ENCODE results near the gene USP17L18. TPM values are rescaled to one million over a fixed set of nuclear protein-coding genes. Genes with fewer than 3 reads are reported as not detected.
"Not testable (repeated sequence)": the region's sequence is repeated elsewhere in the genome, so short reads cannot be mapped to it uniquely, and the experiment has no call there.

The USP17L18 gene, protein sequence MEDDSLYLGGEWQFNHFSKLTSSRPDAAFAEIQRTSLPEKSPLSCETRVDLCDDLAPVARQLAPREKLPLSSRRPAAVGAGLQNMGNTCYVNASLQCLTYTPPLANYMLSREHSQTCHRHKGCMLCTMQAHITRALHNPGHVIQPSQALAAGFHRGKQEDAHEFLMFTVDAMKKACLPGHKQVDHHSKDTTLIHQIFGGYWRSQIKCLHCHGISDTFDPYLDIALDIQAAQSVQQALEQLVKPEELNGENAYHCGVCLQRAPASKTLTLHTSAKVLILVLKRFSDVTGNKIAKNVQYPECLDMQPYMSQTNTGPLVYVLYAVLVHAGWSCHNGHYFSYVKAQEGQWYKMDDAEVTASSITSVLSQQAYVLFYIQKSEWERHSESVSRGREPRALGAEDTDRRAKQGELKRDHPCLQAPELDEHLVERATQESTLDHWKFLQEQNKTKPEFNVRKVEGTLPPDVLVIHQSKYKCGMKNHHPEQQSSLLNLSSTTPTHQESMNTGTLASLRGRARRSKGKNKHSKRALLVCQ
- not detected in 2 replicates for total RNA-seq (2014; rRNA removed; shearing (Covaris generic))
- not detected in 2 replicates for polyA plus RNA-seq (2015; cell fraction: cytosol; rRNA removed)
- polyA plus RNA-seq (2015; cell fraction: nucleus; rRNA removed), result not detected in 2 replicates

DNA sequence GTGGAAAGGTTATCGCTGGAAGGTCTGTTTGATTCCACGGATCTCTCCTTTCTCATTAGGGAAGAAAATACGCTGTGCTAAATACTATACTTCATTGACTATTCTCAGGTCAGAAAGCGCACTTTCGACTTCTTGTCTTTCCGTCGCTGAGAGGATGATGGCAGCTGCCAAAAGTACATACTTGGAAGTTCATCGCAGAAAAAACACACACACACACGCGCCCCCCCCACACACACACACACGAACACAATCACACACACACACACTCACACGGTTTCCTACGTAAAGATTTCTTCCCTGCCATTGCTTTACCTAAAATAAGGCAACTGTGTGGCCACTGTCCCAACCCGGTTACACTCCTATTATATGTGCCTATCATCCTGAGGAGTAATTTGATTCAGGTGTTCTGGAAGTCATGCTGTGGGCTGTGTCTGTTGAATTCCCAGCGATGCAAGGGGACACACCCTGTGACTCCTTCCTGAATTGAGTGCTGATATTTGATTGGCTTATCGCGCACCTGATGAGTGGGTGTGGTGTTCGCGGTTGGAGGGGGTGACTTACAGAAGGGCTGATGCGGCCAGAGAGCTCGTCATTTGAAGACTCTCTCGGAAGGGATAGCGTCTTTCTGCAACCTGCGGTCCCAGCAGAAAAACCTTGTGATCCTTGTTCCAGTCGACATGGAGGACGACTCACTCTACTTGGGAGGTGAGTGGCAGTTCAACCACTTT lies at the start of gene USP17L18:
TSS of gene USP17L18 (plus strand) at position 678 of the 728 bp plus-strand sequence. CDS start at position 678, 0 bp downstream.
- in situ Hi-C loops (cut with HindIII; ENCODE audit: low pct_unique_long_range_greater_than_20kb, low sequenced_read_pairs); DNase-seq (ENCODE audit: low read depth, low spot score): not testable (repeated sequence)

DNA sequence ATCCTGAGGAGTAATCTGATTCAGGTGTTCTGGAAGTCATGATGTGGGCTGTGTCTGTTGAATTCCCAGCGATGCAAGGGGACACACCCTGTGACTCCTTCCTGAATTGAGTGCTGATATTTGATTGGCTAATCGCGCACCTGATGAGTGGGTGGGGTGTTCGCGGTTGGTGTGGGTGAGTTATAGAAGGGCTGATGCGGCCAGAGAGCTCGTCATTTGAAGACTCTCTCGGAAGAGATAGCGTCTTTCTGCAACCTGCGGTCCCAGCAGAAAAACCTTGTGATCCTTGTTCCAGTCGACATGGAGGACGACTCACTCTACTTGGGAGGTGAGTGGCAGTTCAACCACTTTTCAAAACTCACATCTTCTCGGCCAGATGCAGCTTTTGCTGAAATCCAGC lies 38.1 kb upstream of the USP17L18 start, which contains the start of gene USP17L10:
TSS of gene USP17L10 (plus strand) at position 301 of the 400 bp plus-strand sequence. CDS start at position 301, 0 bp downstream.
- DNase-seq (ENCODE audit: low read depth, low spot score); in situ Hi-C loops (cut with HindIII; ENCODE audit: low pct_unique_long_range_greater_than_20kb, low sequenced_read_pairs): not testable (repeated sequence)

DNA sequence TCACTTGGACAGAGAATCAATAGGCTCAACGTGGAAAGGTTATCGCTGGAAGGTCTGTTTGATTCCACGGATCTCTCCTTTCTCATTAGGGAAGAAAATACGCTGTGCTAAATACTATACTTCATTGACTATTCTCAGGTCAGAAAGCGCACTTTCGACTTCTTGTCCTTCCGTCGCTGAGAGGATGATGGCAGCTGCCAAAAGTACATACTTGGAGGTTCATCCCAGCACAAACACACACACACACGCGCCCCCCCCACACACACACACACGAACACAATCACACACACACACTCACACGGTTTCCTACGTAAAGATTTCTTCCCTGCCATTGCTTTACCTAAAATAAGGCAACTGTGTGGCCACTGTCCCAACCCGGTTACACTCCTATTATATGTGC lies 33.7 kb upstream of the USP17L18 start:
- in situ Hi-C loops (cut with HindIII; ENCODE audit: low pct_unique_long_range_greater_than_20kb, low sequenced_read_pairs); DNase-seq (ENCODE audit: low read depth, low spot score): not testable (repeated sequence)

DNA sequence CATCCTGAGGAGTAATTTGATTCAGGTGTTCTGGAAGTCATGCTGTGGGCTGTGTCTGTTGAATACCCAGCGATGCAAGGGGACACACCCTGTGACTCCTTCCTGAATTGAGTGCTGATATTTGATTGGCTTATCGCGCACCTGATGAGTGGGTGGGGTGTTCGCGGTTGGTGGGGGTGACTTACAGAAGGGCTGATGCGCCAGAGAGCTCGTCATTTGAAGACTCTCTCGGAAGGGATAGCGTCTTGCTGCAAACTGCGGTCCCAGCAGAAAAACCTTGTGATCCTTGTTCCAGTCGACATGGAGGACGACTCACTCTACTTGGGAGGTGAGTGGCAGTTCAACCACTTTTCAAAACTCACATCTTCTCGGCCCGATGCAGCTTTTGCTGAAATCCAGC lies 33.3 kb upstream of the USP17L18 start, which contains the start of gene USP17L11:
TSS of gene USP17L11 (plus strand) at position 301 of the 400 bp plus-strand sequence. CDS start at position 301, 0 bp downstream.
- DNase-seq (ENCODE audit: low read depth, low spot score); in situ Hi-C loops (cut with HindIII; ENCODE audit: low pct_unique_long_range_greater_than_20kb, low sequenced_read_pairs): not testable (repeated sequence)

DNA sequence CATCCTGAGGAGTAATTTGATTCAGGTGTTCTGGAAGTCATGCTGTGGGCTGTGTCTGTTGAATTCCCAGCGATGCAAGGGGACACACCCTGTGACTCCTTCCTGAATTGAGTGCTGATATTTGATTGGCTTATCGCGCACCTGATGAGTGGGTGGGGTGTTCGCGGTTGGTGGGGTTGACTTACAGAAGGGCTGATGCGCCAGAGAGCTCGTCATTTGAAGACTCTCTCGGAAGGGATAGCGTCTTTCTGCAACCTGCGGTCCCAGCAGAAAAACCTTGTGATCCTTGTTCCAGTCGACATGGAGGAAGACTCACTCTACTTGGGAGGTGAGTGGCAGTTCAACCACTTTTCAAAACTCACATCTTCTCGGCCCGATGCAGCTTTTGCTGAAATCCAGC lies 28.6 kb upstream of the USP17L18 start, which contains the start of gene USP17L12:
TSS of gene USP17L12 (plus strand) at position 301 of the 400 bp plus-strand sequence. CDS start at position 301, 0 bp downstream.
- DNase-seq (ENCODE audit: low read depth, low spot score); in situ Hi-C loops (cut with HindIII; ENCODE audit: low pct_unique_long_range_greater_than_20kb, low sequenced_read_pairs): not testable (repeated sequence)

DNA sequence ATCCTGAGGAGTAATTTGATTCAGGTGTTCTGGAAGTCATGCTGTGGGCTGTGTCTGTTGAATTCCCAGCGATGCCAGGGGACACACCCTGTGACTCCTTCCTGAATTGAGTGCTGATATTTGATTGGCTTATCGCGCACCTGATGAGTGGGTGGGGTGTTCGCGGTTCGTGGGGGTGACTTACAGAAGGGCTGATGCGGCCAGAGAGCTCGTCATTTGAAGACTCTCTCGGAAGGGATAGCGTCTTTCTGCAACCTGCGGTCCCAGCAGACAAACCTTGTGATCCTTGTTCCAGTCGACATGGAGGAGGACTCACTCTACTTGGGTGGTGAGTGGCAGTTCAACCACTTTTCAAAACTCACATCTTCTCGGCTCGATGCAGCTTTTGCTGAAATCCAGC lies 23.8 kb upstream of the USP17L18 start, which contains the start of gene USP17L13:
TSS of gene USP17L13 (plus strand) at position 301 of the 400 bp plus-strand sequence. CDS start at position 301, 0 bp downstream.
- in situ Hi-C loops (cut with HindIII; ENCODE audit: low pct_unique_long_range_greater_than_20kb, low sequenced_read_pairs); DNase-seq (ENCODE audit: low read depth, low spot score): not testable (repeated sequence)

DNA sequence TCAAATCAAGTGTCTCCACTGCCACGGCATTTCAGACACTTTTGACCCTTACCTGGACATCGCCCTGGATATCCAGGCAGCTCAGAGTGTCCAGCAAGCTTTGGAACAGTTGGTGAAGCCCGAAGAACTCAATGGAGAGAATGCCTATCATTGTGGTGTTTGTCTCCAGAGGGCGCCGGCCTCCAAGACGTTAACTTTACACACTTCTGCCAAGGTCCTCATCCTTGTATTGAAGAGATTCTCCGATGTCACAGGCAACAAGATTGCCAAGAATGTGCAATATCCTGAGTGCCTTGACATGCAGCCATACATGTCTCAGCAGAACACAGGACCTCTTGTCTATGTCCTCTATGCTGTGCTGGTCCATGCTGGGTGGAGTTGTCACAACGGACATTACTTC lies 18.2 kb upstream of the USP17L18 start:
- in situ Hi-C loops (cut with HindIII; ENCODE audit: low pct_unique_long_range_greater_than_20kb, low sequenced_read_pairs); DNase-seq (ENCODE audit: low read depth, low spot score): not testable (repeated sequence)

DNA sequence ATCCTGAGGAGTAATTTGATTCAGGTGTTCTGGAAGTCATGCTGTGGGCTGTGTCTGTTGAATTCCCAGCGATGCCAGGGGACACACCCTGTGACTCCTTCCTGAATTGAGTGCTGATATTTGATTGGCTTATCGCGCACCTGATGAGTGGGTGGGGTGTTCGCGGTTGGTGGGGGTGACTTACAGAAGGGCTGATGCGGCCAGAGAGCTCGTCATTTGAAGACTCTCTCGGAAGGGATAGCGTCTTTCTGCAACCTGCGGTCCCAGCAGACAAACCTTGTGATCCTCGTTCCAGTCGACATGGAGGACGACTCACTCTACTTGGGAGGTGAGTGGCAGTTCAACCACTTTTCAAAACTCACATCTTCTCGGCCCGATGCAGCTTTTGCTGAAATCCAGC lies 14.3 kb upstream of the USP17L18 start, which contains the start of gene USP17L15:
TSS of gene USP17L15 (plus strand) at position 301 of the 400 bp plus-strand sequence. CDS start at position 301, 0 bp downstream.
- DNase-seq (ENCODE audit: low read depth, low spot score); in situ Hi-C loops (cut with HindIII; ENCODE audit: low pct_unique_long_range_greater_than_20kb, low sequenced_read_pairs): not testable (repeated sequence)

DNA sequence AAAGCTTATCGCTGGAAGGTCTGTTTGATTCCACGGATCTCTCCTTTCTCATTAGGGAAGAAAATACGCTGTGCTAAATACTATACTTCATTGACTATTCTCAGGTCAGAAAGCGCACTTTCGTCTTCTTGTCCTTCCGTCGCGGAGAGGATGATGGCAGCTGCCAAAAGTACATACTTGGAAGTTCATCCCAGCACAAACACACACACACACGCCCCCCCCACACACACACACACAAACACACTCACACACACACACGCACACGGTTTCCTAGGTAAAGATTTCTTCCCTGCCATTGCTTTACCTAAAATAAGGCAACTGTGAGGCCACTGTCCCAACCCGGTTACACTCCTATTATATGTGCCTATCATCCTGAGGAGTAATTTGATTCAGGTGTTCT lies 10.0 kb upstream of the USP17L18 start:
- DNase-seq (ENCODE audit: low read depth, low spot score); in situ Hi-C loops (cut with HindIII; ENCODE audit: low pct_unique_long_range_greater_than_20kb, low sequenced_read_pairs): not testable (repeated sequence)

DNA sequence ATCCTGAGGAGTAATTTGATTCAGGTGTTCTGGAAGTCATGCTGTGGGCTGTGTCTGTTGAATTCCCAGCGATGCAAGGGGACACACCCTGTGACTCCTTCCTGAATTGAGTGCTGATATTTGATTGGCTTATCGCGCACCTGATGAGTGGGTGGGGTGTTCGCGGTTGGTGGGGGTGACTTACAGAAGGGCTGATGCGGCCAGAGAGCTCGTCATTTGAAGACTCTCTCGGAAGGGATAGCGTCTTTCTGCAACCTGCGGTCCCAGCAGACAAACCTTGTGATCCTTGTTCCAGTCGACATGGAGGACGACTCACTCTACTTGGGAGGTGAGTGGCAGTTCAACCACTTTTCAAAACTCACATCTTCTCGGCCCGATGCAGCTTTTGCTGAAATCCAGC lies 4.9 kb upstream of the USP17L18 start, which contains the start of gene USP17L17:
TSS of gene USP17L17 (plus strand) at position 301 of the 400 bp plus-strand sequence. CDS start at position 301, 0 bp downstream.
- DNase-seq (ENCODE audit: low read depth, low spot score); in situ Hi-C loops (cut with HindIII; ENCODE audit: low pct_unique_long_range_greater_than_20kb, low sequenced_read_pairs): not testable (repeated sequence)

DNA sequence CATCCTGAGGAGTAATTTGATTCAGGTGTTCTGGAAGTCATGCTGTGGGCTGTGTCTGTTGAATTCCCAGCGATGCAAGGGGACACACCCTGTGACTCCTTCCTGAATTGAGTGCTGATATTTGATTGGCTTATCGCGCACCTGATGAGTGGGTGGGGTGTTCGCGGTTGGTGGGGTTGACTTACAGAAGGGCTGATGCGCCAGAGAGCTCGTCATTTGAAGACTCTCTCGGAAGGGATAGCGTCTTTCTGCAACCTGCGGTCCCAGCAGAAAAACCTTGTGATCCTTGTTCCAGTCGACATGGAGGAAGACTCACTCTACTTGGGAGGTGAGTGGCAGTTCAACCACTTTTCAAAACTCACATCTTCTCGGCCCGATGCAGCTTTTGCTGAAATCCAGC lies 4.6 kb downstream of the USP17L18 start, which contains the start of gene USP17L19:
TSS of gene USP17L19 (plus strand) at position 301 of the 400 bp plus-strand sequence. CDS start at position 301, 0 bp downstream.
- DNase-seq (ENCODE audit: low read depth, low spot score); in situ Hi-C loops (cut with HindIII; ENCODE audit: low pct_unique_long_range_greater_than_20kb, low sequenced_read_pairs): not testable (repeated sequence)

DNA sequence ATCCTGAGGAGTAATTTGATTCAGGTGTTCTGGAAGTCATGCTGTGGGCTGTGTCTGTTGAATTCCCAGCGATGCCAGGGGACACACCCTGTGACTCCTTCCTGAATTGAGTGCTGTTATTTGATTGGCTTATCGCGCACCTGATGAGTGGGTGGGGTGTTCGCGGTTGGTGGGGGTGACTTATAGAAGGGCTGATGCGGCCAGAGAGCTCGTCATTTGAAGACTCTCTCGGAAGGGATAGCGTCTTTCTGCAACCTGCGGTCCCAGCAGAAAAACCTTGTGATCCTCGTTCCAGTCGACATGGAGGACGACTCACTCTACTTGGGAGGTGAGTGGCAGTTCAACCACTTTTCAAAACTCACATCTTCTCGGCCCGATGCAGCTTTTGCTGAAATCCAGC lies 9.4 kb downstream of the USP17L18 start, which contains the start of gene USP17L20:
TSS of gene USP17L20 (plus strand) at position 301 of the 400 bp plus-strand sequence. CDS start at position 301, 0 bp downstream.
- DNase-seq (ENCODE audit: low read depth, low spot score); in situ Hi-C loops (cut with HindIII; ENCODE audit: low pct_unique_long_range_greater_than_20kb, low sequenced_read_pairs): not testable (repeated sequence)

DNA sequence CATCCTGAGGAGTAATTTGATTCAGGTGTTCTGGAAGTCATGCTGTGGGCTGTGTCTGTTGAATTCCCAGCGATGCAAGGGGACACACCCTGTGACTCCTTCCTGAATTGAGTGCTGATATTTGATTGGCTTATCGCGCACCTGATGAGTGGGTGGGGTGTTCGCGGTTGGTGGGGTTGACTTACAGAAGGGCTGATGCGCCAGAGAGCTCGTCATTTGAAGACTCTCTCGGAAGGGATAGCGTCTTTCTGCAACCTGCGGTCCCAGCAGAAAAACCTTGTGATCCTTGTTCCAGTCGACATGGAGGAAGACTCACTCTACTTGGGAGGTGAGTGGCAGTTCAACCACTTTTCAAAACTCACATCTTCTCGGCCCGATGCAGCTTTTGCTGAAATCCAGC lies 14.1 kb downstream of the USP17L18 start, which contains the start of gene USP17L21:
TSS of gene USP17L21 (plus strand) at position 301 of the 400 bp plus-strand sequence. CDS start at position 301, 0 bp downstream.
- in situ Hi-C loops (cut with HindIII; ENCODE audit: low pct_unique_long_range_greater_than_20kb, low sequenced_read_pairs); DNase-seq (ENCODE audit: low read depth, low spot score): not testable (repeated sequence)

DNA sequence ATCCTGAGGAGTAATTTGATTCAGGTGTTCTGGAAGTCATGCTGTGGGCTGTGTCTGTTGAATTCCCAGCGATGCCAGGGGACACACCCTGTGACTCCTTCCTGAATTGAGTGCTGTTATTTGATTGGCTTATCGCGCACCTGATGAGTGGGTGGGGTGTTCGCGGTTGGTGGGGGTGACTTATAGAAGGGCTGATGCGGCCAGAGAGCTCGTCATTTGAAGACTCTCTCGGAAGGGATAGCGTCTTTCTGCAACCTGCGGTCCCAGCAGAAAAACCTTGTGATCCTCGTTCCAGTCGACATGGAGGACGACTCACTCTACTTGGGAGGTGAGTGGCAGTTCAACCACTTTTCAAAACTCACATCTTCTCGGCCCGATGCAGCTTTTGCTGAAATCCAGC lies 18.9 kb downstream of the USP17L18 start, which contains the start of gene USP17L22:
TSS of gene USP17L22 (plus strand) at position 301 of the 400 bp plus-strand sequence. CDS start at position 301, 0 bp downstream.
- in situ Hi-C loops (cut with HindIII; ENCODE audit: low pct_unique_long_range_greater_than_20kb, low sequenced_read_pairs), result not testable (repeated sequence)

DNA sequence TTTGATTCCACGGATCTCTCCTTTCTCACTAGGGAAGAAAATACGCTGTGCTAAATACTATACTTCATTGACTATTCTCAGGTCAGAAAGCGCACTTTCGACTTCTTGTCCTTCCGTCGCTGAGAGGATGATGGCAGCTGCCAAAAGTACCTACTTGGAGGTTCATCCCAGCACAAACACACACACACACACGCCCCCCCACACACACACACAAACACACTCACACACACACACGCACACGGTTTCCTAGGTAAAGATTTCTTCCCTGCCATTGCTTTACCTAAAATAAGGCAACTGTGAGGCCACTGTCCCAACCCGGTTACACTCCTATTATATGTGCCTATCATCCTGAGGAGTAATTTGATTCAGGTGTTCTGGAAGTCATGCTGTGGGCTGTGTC lies 23.3 kb downstream of the USP17L18 start:
- DNase-seq (ENCODE audit: low read depth, low spot score); in situ Hi-C loops (cut with HindIII; ENCODE audit: low pct_unique_long_range_greater_than_20kb, low sequenced_read_pairs): not testable (repeated sequence)

More for the DNA sequence above, 18.9 kb downstream of the USP17L18 start, which contains the start of gene USP17L22:
- DNase-seq (ENCODE audit: low read depth, low spot score), result not testable (repeated sequence)

Measured in SK-MEL-5 (cell line).